A673 (cell line): ENCODE data around the gene PSMC2.

ENCODE experiments used
- CTCF ChIP-seq: fragments of 300-800, 200-600 bp; sonication (generic); conservative IDR thresholded peaks from 2 replicates; pipeline ENCODE4 v1.5.1; 2017; ENCODE audit warnings: low read depth, mild to moderate bottlenecking, antibody characterized with exemption, low read length, moderate library complexity, mixed read lengths
- EZH2 ChIP-seq: fragments of 200-600 bp; sonication (generic); IDR thresholded peaks from 2 replicates; pipeline ENCODE4 v1.6.1; 2017; ENCODE audit warnings: borderline replicate concordance, low read depth, mild to moderate bottlenecking, mixed read lengths, antibody characterized with exemption, low read length; ENCODE audit not compliant: poor library complexity, severe bottlenecking

DNA sequence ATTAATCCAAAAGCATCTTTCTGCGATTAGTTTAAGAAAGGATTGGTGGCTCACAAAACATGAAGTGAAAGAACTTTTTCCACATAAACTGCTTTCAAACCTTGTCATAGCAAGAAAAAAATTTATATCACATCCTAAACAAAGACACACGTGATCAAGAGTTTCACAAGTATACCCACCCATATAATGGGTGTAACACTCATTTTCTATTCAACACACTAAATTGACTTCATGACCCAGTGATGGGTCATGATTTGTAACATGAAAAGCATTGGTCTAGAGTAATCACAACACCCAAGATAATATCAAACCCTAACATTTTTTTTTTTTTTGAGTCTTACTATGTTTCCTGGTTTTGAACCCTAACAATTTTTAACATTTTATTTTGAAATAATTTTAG lies 32.6 kb upstream of the PSMC2 start:
- TF ChIP-seq CTCF (no peak), EZH2 (no peak)
